Amniotic stem cell (primary cell): Measurements from ENCODE around the gene SLC12A6.

Experiments
- DNase-seq: peaks from one replicate; lab custom pipeline; 2025; lab: John Stamatoyannopoulos, UW

The SLC12A6 gene

GRCh38 chr15:34330279-34330678 lies 7.3 kb downstream of the SLC12A6 start:
- no peak for DNase-seq

- DNase-seq: no peak
Observed at GRCh38 chr15:34329006-34329405, 8.6 kb downstream of the SLC12A6 start.

- DNase-seq: no peak
Observed at GRCh38 chr15:34327906-34328305, 9.7 kb downstream of the SLC12A6 start.

- no peak for DNase-seq
Observed at GRCh38 chr15:34325368-34325767, 12.2 kb downstream of the SLC12A6 start.

- DNase-seq: no peak
Observed at GRCh38 chr15:34324933-34325332, 12.6 kb downstream of the SLC12A6 start.

GRCh38 chr15:34323217-34323616 lies 14.4 kb downstream of the SLC12A6 start:
- no peak for DNase-seq

GRCh38 chr15:34318277-34319079 lies 19.1 kb downstream of the SLC12A6 start:
- no peak for DNase-seq

- DNase-seq: no peak
Observed at GRCh38 chr15:34314491-34315490, 22.8 kb downstream of the SLC12A6 start.

- DNase-seq: no peak
Observed at GRCh38 chr15:34311563-34311962, 26.0 kb downstream of the SLC12A6 start.

- no peak for DNase-seq
Observed at GRCh38 chr15:34304613-34305012, 33.0 kb downstream of the SLC12A6 start.

GRCh38 chr15:34301058-34301457 lies 36.5 kb downstream of the SLC12A6 start:
- DNase-seq: no peak

- no peak for DNase-seq
Observed at GRCh38 chr15:34297059-34297458, 40.5 kb downstream of the SLC12A6 start.

GRCh38 chr15:34292621-34293020 lies 45.0 kb downstream of the SLC12A6 start:
- DNase-seq: no peak

GRCh38 chr15:34284937-34285336 lies 52.6 kb downstream of the SLC12A6 start:
- DNase-seq: no peak

- DNase-seq: no peak
Observed at GRCh38 chr15:34282384-34282783, 55.2 kb downstream of the SLC12A6 start.

- DNase-seq: no peak
Observed at GRCh38 chr15:34280193-34280592, 57.4 kb downstream of the SLC12A6 start.

- DNase-seq: no peak
Observed at GRCh38 chr15:34279368-34279767, 58.2 kb downstream of the SLC12A6 start.

GRCh38 chr15:34275721-34276120 lies 61.9 kb downstream of the SLC12A6 start:
- DNase-seq: no peak

GRCh38 chr15:34275154-34275553 lies 62.4 kb downstream of the SLC12A6 start:
- no peak for DNase-seq

- no peak for DNase-seq
Observed at GRCh38 chr15:34271493-34271892, 66.1 kb downstream of the SLC12A6 start.

- no peak for DNase-seq
Observed at GRCh38 chr15:34266751-34267150, 70.8 kb downstream of the SLC12A6 start.

GRCh38 chr15:34264076-34264475 lies 73.5 kb downstream of the SLC12A6 start:
- no peak for DNase-seq

GRCh38 chr15:34262362-34262761 lies 75.2 kb downstream of the SLC12A6 start:
- no peak for DNase-seq
